HTR-8/SVneo (cell line): ENCODE results near the gene TRIB2.

Experiments
- DNase-seq: peaks from one replicate; pipeline ENCODE4 v3.0.0; 2011; ENCODE audit warnings: low spot score, mixed read lengths; ENCODE audit not compliant: insufficient read length
- FAIRE-seq: peaks from 2 replicates; lab custom pipeline; 2011; peaks lifted over from hg19 to GRCh38; lab: Jason Lieb, UNC

TRIB2 gene

GRCh38 chr2:12769492-12770105, 52.9 kb downstream of the TRIB2 start:
- FAIRE-seq (no peak), DNase-seq (no peak)

DNA sequence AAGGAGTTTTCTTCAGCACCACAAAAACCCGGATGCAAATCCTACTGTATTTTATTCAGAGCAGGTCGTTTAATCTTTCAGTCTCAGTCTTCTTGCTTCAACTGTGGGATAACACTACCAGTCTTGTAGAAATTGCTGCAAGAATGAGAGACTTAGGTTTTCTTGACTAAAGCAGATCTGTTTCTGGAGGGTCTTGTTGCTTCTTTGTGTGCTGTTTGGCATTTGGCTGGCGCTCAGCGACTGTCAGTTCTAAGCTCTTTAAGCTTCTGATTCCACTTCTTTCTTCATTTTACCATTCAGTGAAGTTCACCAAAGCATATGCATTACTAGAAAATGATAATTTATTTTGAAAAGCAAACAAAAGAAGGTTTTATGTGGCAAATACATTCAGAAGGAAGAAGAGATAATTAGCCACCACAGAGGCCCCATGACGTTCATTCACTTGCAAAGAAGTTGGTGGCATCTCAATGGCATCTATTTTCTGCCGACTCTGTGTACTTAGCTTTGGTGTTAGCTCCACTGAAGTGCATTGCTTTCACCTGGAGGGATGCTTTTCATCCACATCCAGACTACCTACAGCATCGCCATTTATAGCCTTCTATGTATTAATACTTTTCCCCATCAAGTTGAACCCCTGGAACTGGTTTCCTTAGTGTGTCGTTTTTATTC, 53.7 kb downstream of the TRIB2 start:
- FAIRE-seq (no peak), DNase-seq (no peak)

DNA sequence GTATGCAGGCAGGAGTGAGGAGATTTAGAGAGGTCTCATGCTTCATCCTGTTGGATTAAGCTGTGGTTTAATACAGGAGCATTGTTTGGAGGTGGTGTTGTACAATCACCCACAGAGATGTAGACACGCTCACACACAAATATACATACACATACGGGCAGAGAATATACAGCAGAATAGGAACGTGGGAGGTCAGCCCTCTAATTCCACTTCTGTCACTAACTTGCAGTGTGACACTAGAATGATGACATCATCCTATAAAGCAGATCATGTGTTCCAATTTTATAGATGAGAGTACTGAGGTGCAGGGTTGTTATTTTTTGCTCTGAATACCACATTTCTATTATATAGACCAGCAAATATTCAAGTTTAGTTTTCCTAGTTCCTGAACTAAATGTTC, 54.4 kb downstream of the TRIB2 start:
- FAIRE-seq (no peak), DNase-seq (no peak)

GRCh38 chr2:12773586-12774394, 57.1 kb downstream of the TRIB2 start:
- no peak for DNase-seq
- no peak for FAIRE-seq

- DNase-seq (no peak), FAIRE-seq (no peak)
These were observed 57.6 kb downstream of the TRIB2 start for GRCh38 chr2:12774395-12774727.

- DNase-seq (no peak), FAIRE-seq (no peak)
These were observed 59.8 kb downstream of the TRIB2 start for GRCh38 chr2:12776521-12776961.

- DNase-seq (no peak), FAIRE-seq (no peak)
These were observed 61.6 kb downstream of the TRIB2 start for GRCh38 chr2:12778369-12778768.

DNA sequence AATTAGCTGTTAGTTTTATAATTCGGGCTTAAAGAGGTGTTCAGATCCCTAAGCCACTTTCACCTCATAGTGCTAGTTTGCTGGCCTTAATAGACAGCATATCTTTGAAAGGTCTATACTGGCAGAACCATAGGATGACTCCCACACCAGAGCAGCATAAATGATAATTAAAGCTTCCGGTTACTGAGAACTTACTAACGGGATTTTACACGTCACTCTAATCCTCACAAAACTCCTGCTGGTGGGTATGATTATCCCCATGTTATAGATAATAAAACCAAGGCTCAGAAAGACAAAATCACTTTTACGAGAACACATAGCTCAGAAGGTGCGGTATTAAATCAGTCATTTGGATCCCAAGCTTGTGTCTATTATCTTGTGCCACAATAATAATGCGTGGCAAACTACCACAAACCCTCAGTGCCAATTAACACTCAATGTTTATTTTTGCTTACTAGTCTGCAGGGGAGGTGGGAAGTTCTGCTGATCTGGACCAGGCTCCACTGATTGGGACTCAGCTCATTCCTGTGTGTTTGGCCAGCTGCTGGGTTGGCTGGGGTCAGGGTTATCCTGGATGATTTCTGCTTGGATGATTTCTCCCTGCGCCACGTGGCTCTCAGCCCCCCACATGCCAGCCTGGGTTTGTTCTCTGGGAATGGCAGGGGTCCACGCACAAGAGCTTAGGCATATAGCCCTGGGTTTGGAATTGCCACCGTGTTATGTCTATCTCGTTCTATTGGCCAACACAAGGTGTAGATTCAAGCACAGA, 62.3 kb downstream of the TRIB2 start:
- no peak for DNase-seq
- FAIRE-seq: no peak

- DNase-seq: no peak
- FAIRE-seq: no peak
These were observed 64.6 kb downstream of the TRIB2 start for GRCh38 chr2:12781329-12781728.

GRCh38 chr2:12787891-12788801, 71.4 kb downstream of the TRIB2 start:
- no peak for DNase-seq
- FAIRE-seq: no peak

- no peak for FAIRE-seq
These were observed 75.2 kb downstream of the TRIB2 start for GRCh38 chr2:12791906-12792305.

More at GRCh38 chr2:12791906-12792305, 75.2 kb downstream of the TRIB2 start:
- no peak for DNase-seq
